A549 (cell line): ENCODE measurements around the gene PDE4D.

ENCODE experiments used
- RAD21 ChIP-seq, 2 experiments: fragments of >200 bp in 1 of 2; sonication (Bioruptor Twin) in 1 of 2; formaldehyde crosslinking in 1 of 2; IDR thresholded peaks in 1 of 2; conservative IDR thresholded peaks in 1 of 2; 2 replicates in 1 of 2; 3 replicates in 1 of 2; pipeline ENCODE4 v1.6.1; 2012 to 2018; ENCODE audit warnings: inconsistent platforms in 1 of 2
- ZC3H11A ChIP-seq: fragments of 450-650 bp; IDR thresholded peaks from 2 replicates; pipeline ENCODE4 v1.6.1; 2014; ENCODE audit warnings: antibody characterized with exemption, mild to moderate bottlenecking

- TF ChIP-seq ZC3H11A: no peak
- TF ChIP-seq RAD21 (conservative IDR thresholded peaks at IDR 0.05 in 1 of 2, IDR thresholded peaks at IDR 0.05 in 1 of 2): no peak
These were observed 232.2 kb downstream of the PDE4D start for GRCh38 chr5:59661311-59661710.
